MG63 (cell line): ENCODE measurements around the gene IFNL1. TPM values are rescaled to one million over a fixed set of nuclear protein-coding genes. Genes with fewer than 3 reads are reported as not detected.

Source experiments
- DNase-seq: peaks from one replicate; pipeline ENCODE4 v3.0.0-alpha.2; 2020
- H3K27me3 ChIP-seq: fragments of 250-450 bp; sonication (Bioruptor Pico); 2 replicates; pipeline ENCODE4 v1.5.1; 2020; ENCODE audit warnings: mild to moderate bottlenecking, moderate library complexity
- H3K36me3 ChIP-seq: fragments of 250-450 bp; sonication (Bioruptor Pico); 2 replicates; pipeline ENCODE4 v1.5.1; 2020; ENCODE audit warnings: mild to moderate bottlenecking, moderate library complexity
- H3K4me3 ChIP-seq: fragments of 250-450 bp; sonication (Bioruptor Pico); 2 replicates; pipeline ENCODE4 v1.5.1; 2020; ENCODE audit warnings: mild to moderate bottlenecking, moderate library complexity
- H3K9me3 ChIP-seq: fragments of 250-450 bp; sonication (Bioruptor Pico); 2 replicates; pipeline ENCODE4 v1.5.1; 2020; ENCODE audit warnings: mild to moderate bottlenecking, moderate library complexity
- total RNA-seq: library from RNA; depleted of rRNA; stranded (reverse); fragments of >200 nt; shearing (Covaris generic); gene quantifications from 2 replicates; pipeline ENCODE4 v1.2.3, GENCODE V29; 2014; ENCODE audit warnings: low replicate concordance; rRNA removed

IFNL1 gene
- not detected in 2 replicates for total RNA-seq

- H3K4me3 ChIP-seq = no peak within 1 kb of the TSS
- H3K27me3 ChIP-seq = peaks cover 7% of the 10 kb centered on the region
- H3K36me3 ChIP-seq = no peaks in the 10 kb centered on the region
- DNase-seq = no peak
- no peaks in the 10 kb centered on the region for H3K9me3 ChIP-seq
These were observed at the start of gene IFNL1 for GRCh38 chr19:39296055-39296645. Gene IFNL1, plus strand, starts transcription at chr19:39296407. Its CDS starts 15 bp downstream, at chr19:39296422.

GRCh38 chr19:39246951-39247669, 49.1 kb upstream of the IFNL1 start:
- no peak for DNase-seq
- no peaks in the 10 kb centered on the region for H3K36me3 ChIP-seq

DNA sequence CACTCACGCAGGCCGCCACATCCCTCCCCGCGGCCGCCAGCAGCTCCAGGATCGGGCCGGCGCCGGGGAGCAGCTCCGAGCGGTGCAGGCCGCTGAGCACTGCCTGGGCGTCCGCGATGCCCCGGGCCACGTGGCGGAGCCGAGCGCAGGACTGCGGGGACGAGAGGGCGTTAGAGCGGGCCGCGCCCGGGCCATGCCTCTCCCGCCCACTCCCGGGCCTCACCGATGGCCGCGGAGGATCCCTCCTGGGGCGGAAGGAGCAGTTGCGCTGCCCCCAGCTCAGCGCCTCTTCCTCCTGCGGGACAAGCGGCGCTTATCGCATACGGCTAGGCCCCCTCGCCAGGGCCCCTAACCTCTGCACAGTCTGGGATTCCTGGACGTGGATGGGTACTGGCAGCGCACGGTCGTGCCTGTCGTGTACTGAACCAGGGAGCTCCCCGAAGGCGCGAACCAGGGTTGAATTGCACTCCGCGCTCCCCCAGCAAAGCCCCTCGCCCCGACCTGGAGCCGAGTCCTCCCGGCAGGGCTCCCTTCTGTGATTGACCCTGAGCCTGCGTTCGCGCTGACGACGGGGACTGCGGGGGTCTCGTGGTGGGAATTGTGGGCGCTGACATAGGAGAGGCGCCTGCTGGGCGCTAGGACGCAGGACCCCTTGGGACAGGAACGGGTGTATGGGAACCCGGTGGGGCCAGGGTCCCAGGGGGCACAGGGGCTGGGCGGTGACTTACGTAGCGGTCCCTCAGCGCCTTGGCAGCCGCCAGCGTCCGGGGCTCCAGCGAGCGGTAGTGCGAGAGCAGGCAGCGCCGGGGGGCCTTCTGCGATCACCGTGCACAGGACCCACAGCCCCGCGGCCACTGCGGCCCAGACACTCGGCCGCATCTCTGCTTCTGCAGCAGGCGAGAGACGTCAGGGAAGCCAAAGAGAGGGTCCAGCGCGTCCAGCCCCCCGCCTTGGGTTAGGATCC, 48.2 kb upstream of the IFNL1 start:
- H3K27me3 ChIP-seq = peaks cover 2% of the 10 kb centered on the region; the same call in 1 of the 2 replicates
- H3K4me3 ChIP-seq = no peak overlapping the region
- no peak for DNase-seq
- H3K9me3 ChIP-seq = no peaks in the 10 kb centered on the region
- H3K36me3 ChIP-seq = no peaks in the 10 kb centered on the region

More at GRCh38 chr19:39246951-39247669, 49.1 kb upstream of the IFNL1 start:
- Histone ChIP-seq H3K4me3 (no peak overlapping the region), H3K27me3 (peaks cover 2% of the 10 kb centered on the region; the same call in 1 of the 2 replicates), H3K9me3 (no peaks in the 10 kb centered on the region)

DNA sequence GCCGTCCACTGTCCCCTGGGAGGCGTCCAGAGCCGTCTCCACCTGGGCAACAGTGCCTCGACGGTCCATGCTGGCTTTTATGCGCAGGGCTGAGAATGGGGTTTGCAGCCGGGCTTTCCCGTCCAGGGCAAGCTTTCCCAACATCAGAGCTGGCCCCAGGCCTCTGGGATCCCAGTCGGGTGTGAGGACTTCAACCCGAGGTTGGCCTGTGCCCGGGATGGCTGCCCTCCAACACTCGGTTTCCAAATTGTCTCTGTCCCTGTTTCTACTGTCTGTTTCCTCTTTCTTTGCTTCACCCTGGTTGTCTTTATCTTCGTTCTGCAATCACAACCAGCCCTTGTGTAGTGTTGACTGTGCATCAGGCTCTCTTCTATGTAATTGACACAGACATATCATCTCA, 47.4 kb upstream of the IFNL1 start, which contains the start of gene IFNL4:
Gene IFNL4 (minus strand): TSS at position 51 of the 400 bp plus-strand sequence.
- Histone ChIP-seq H3K9me3 (no peaks in the 10 kb centered on the region), H3K27me3 (peaks cover 2% of the 10 kb centered on the region; the same call in 1 of the 2 replicates), H3K36me3 (no peaks in the 10 kb centered on the region), H3K4me3 (no peak within 1 kb of the TSS)
- no peak for DNase-seq

- DNase-seq = no peak
- H3K36me3 ChIP-seq = no peaks in the 10 kb centered on the region
- peaks cover 4% of the 10 kb centered on the region; the same call in 1 of the 2 replicates for H3K27me3 ChIP-seq
- H3K9me3 ChIP-seq = no peaks in the 10 kb centered on the region
- no peak overlapping the region for H3K4me3 ChIP-seq
These were observed 45.1 kb upstream of the IFNL1 start for GRCh38 chr19:39251081-39251480.

- H3K27me3 ChIP-seq = peaks cover 4% of the 10 kb centered on the region; the same call in 1 of the 2 replicates
- no peaks in the 10 kb centered on the region for H3K36me3 ChIP-seq
- DNase-seq = no peak
These were observed 44.4 kb upstream of the IFNL1 start for GRCh38 chr19:39251846-39252245.

GRCh38 chr19:39252458-39252857, 43.7 kb upstream of the IFNL1 start:
- Histone ChIP-seq H3K27me3 (peaks cover 4% of the 10 kb centered on the region; the same call in 1 of the 2 replicates), H3K36me3 (no peaks in the 10 kb centered on the region), H3K9me3 (no peaks in the 10 kb centered on the region), H3K4me3 (no peak overlapping the region)
- DNase-seq = no peak

More at GRCh38 chr19:39251846-39252245, 44.4 kb upstream of the IFNL1 start:
- no peak overlapping the region for H3K4me3 ChIP-seq
- H3K9me3 ChIP-seq = no peaks in the 10 kb centered on the region

DNA sequence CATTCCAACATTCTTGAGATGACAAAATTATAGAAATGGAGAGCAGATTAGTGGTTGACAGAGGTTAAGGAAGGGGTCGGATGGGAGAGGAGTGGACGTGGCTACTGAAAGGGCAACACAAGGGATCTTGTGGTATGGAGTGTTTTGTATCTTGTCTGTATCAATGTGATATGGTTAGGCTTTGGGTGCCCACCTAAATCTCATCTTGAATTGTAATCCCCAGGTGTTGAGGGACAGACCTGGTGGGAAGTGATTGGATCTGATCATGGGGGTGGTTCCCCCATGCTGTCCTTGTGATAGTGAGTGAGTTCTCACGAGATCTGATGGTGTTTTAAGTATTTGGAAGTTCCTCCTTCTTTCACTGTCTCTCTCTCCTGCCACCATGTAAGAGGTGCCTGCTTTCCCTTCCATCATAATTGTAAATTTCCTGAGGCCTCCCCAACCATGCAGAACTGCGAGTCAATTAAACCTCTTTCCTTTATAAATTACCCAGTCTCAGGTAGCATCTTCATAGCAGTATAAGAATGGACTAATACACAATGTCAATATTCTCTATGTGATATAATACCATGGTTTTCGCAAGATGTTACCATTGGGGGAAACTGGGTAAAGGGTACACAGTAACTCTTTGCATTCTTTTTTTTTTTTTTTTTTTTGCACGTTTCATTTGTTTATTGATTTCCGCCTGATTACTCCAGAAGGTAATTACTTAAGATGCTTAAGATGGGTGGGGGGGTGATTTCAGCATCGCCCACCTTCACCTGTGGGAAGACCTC, 42.6 kb upstream of the IFNL1 start:
- Histone ChIP-seq H3K4me3 (no peak overlapping the region), H3K27me3 (peaks cover 4% of the 10 kb centered on the region; the same call in 1 of the 2 replicates), H3K9me3 (no peaks in the 10 kb centered on the region), H3K36me3 (no peaks in the 10 kb centered on the region)
- no peak for DNase-seq

DNA sequence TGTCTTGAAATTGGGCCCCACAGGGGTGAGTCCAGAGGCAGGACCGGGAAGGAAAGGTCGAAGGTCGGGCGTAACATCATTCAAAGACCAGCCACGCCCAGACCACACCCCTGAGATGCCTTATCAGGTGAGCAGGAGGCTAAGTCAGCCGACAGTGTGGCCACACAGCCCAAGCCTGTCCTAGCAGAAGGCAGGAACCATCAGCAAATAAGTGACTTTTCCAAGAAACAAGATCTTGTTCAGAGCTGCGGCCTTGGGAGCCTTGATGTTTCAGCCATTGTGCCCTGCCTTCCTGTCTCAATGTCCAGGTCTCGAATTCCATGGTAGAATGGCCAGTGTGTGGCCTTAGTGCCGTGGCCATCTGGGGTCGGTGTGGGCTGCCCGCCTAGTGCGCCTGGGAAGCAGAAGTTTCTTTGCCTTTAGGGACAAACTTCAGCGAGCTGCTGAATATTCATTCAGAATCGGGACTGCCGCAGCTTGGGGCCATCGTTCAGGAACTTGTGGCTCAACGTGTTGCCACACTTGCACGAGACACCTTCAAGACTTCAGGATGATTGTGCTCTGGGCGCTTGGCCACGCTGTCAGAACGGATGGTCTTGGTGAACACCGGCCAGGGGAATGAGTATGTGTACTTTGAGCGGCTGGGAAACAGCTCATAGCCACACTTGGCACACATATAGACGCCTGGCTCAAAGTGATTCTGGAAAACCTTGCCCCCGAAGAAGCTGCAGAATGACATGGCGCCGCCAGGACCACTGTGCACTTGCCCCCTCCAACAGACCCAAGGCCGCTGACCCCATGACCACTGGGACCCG, 41.5 kb upstream of the IFNL1 start:
- Histone ChIP-seq H3K9me3 (no peaks in the 10 kb centered on the region), H3K27me3 (peaks cover 2% of the 10 kb centered on the region; the same call in 1 of the 2 replicates)

GRCh38 chr19:39257227-39257626, 39.0 kb upstream of the IFNL1 start:
- Histone ChIP-seq H3K9me3 (no peaks in the 10 kb centered on the region), H3K36me3 (no peaks in the 10 kb centered on the region), H3K27me3 (peaks cover 8% of the 10 kb centered on the region; the same call in 1 of the 2 replicates), H3K4me3 (no peak overlapping the region)
- DNase-seq = no peak

More for the DNA sequence above, 41.5 kb upstream of the IFNL1 start:
- DNase-seq = peak; percentile 77
- Histone ChIP-seq H3K4me3 (no peak overlapping the region), H3K36me3 (no peaks in the 10 kb centered on the region)

DNA sequence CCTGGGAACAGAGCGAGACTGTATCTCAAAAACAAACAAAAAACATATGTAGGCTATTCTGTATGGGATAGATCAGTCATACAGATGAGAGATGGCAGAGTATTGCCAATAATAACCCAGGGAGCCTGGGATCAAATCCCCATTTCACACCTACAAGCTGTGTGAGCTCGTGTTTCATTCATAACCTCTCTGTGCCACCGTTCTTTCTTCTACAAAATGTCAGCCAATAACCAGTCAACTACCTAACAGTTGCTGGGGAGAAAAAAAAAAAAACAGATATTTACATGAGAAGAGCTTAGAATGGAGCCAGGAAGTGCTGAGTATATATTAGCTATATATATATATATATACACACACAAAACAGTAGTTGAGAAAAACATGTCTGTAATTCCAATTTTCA, 34.5 kb upstream of the IFNL1 start:
- no peak for DNase-seq
- Histone ChIP-seq H3K4me3 (no peak overlapping the region), H3K27me3 (peaks cover 27% of the 10 kb centered on the region), H3K9me3 (no peaks in the 10 kb centered on the region), H3K36me3 (no peaks in the 10 kb centered on the region)

DNA sequence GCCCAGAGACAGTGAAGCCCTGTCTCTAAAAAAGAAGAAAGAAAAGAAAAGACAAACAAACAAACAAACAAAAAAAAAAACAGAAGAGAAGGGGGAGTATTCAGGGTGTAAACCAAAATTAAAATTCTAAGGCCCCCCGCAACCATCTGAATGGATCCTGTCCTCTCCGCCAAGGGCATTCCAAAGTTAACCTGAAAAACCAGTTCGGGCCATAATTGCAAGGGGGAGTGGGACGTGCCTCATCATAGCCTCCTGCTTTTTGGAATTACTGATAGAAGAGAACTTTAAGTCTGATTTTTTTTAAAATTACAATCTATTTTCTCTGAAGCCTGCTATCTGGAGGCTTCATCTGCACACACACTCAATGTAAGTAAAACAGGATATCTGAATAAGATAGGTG, 33.7 kb upstream of the IFNL1 start:
- H3K4me3 ChIP-seq = no peak overlapping the region
- DNase-seq = no peak
- H3K27me3 ChIP-seq = peaks cover 27% of the 10 kb centered on the region
- no peaks in the 10 kb centered on the region for H3K9me3 ChIP-seq
- H3K36me3 ChIP-seq = no peaks in the 10 kb centered on the region

DNA sequence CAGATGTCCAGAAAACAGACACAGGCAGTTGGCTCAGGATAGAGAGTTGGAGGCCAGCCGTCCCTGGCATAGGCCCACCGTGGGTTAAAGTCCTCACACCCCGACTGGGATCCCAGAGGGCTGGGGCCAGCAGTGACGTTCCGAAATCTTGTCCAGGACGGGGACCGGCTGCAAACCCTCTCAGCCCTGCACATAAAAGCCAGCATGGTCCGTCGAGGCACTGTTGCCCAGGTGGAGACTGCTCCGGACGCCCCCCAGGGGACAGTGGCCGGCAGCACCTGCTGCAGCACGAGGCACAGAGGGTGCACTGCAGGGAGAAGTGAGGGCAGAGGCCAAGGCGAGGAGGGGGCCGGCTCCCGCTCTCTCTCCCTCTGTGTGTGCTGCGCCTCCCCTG, 32.3 kb upstream of the IFNL1 start:
- Histone ChIP-seq H3K36me3 (no peaks in the 10 kb centered on the region), H3K27me3 (peaks cover 27% of the 10 kb centered on the region), H3K4me3 (no peak overlapping the region), H3K9me3 (no peaks in the 10 kb centered on the region)
- DNase-seq = no peak

DNA sequence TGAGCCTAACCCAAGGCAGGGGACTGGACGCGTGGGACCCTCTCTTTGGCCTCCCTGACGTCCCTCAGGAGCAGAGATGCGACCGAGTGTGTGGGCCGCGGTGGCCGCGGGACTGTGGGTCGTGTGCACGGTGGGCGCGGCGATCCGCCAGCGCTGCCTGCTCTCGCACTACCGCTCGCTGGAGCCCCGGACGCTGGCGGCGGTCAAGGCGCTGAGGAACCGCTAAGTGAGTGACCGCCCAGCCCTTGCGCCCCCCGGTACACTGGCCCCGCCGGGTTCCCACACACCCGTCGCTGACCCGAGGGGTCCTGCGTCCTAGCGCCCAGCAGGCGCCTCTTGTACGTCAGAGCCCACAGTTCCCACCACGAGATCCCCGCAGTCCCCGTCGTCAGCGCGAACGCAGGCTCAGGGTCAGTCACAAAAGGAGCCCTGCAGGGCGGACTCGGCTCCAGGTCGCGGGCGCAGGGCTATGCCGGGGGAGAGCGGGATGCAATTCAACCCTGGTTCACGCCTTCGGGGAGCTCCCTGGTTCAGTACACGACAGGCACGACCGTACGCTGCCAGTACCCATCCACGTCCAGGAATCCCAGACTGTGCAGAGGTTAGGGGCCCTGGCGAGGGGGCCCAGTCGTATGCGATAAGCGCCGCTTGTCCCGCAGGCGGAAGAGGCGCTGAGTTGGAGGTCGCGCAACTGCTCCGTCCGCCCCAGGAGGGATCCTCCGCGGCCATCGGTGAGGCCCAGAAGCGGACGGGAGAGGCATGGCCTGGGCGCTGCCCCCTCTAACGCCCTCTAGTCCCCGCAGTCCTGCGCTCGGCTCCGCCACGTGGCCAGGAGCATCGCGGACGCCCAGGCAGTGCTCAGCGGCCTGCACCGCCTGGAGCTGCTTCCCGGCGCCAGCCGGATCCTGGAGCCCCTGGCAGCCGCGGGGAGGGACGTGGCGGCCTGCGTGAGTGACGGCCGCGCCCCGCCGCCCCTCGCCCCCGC, 31.6 kb upstream of the IFNL1 start:
- H3K27me3 ChIP-seq = peaks cover 27% of the 10 kb centered on the region

More for the DNA sequence above, 31.6 kb upstream of the IFNL1 start:
- no peaks in the 10 kb centered on the region for H3K36me3 ChIP-seq
- DNase-seq = no peak
- H3K4me3 ChIP-seq = no peak overlapping the region
- H3K9me3 ChIP-seq = no peaks in the 10 kb centered on the region
